Measurements from ENCODE around the gene CCDC57. TPM values are rescaled to one million over a fixed set of nuclear protein-coding genes. Genes with fewer than 3 reads are reported as not detected.

The CCDC57 gene
- total RNA-seq, 1 donor from 2014 or later: 57.9 TPM

DNA sequence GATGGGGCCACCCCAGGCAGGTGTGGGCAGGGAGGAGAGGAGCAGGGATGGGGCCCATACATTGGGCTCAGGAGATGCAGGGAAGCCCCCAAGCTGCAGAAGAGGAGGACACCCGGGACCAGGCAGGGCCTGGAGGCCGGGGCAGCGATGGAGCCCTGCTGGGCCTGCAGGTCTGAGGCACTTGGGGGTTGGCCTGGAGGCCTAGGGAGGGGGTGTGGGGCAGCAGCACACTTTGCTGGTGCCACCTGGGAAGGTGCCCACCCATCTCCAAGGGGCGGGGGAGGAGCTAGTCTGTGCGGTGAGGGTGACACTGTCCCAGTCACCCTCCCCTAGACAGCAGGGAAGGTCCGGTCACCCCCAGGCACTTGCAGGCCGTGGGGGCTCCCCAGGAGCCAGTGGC lies 6.4 kb upstream of the CCDC57 start:
- peak; percentile 83 for DNase-seq (ENCODE audit: extremely low spot score, unreplicated experiment)
- no peak for TF ChIP-seq CTCF (IDR thresholded peaks at IDR 0.05)
- Mint-ChIP-seq H3K4me3 (ENCODE audit: unreplicated experiment) (no peak overlapping the region), H3K4me1 (ENCODE audit: unreplicated experiment) (peaks cover 33% of the 10 kb centered on the region), H3K9me3 (ENCODE audit: unreplicated experiment) (no peaks in the 10 kb centered on the region), H3K27me3 (ENCODE audit: unreplicated experiment) (no peaks in the 10 kb centered on the region), H3K36me3 (ENCODE audit: unreplicated experiment) (no peaks in the 10 kb centered on the region), H3K27ac (ENCODE audit: unreplicated experiment) (peak overlapping the region; percentile 54)

GRCh38 chr17:82218349-82219075 lies 5.9 kb upstream of the CCDC57 start:
- peak overlapping the region; percentile 54 for H3K27ac Mint-ChIP-seq (ENCODE audit: unreplicated experiment)
- H3K4me1 Mint-ChIP-seq (ENCODE audit: unreplicated experiment): peaks cover 36% of the 10 kb centered on the region
- peak; percentile 81 for DNase-seq (ENCODE audit: extremely low spot score, unreplicated experiment)
- no peaks in the 10 kb centered on the region for H3K27me3 Mint-ChIP-seq (ENCODE audit: unreplicated experiment)
- no peaks in the 10 kb centered on the region for H3K9me3 Mint-ChIP-seq (ENCODE audit: unreplicated experiment)
- no peaks in the 10 kb centered on the region for H3K36me3 Mint-ChIP-seq (ENCODE audit: unreplicated experiment)
- no peak overlapping the region for H3K4me3 Mint-ChIP-seq (ENCODE audit: unreplicated experiment)
- no peak for TF ChIP-seq CTCF (IDR thresholded peaks at IDR 0.05)

DNA sequence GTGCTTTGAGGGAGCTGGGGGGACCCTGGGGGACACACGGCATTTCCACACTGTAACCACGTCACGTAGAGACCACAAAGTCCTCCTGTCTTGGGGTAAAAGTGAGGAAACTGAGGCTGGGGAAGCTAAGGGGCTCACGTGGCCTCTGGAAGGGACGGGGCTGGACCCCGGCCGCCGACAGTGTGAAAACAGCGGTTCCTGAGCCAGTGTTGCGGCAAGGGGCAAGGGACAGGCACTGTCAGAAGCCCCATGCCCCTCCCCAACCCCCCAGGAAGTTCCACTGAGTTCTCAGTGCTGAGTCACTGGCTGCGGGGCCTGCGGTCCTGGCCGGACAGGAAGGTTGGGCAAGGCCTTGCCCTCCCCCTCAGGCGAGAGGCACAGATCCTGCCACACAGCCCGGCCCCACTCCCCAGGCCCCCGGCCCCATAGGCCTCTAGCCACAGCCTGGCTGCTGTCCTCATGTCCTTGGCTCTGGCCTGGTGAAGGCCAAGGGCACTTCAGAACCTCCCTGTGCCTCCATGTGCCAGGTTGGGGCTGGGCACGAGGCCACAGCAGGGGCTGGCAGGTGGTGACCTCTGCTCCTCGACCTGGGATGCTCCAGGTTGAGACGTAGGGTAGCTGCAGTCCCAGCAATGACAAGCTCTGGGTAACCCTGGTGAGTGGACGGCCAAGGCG lies 5.0 kb upstream of the CCDC57 start:
- Mint-ChIP-seq H3K9me3 (ENCODE audit: unreplicated experiment) (no peaks in the 10 kb centered on the region), H3K27ac (ENCODE audit: unreplicated experiment) (peak overlapping the region; percentile 90), H3K27me3 (ENCODE audit: unreplicated experiment) (no peaks in the 10 kb centered on the region), H3K36me3 (ENCODE audit: unreplicated experiment) (no peaks in the 10 kb centered on the region), H3K4me3 (ENCODE audit: unreplicated experiment) (no peak overlapping the region), H3K4me1 (ENCODE audit: unreplicated experiment) (peaks cover 38% of the 10 kb centered on the region)
- no peak for TF ChIP-seq CTCF (IDR thresholded peaks at IDR 0.05)
- DNase-seq (ENCODE audit: extremely low spot score, unreplicated experiment): peak; percentile 86

DNA sequence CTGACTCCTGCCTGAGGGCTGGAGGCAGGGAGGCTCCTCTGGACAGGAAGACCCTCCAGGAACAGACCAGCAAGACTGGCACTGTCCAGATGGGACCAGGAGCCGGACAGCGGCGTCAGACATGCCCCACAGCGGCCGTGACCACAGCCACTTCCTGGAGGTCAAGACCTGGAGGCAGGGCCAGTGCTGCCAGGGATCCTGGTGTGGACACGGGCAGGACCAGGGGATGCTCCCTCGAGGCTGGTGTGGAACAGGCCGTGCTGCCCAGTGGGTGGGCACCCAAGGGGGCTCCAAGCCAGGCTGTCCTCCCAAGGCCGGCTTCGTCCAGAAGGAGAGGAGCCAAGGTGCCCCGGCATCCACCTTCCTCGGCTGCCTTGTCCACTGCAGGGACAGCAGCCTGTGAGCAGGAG lies 4.5 kb upstream of the CCDC57 start:
- TF ChIP-seq CTCF (IDR thresholded peaks at IDR 0.05): no peak
- no peaks in the 10 kb centered on the region for H3K27me3 Mint-ChIP-seq (ENCODE audit: unreplicated experiment)
- H3K4me1 Mint-ChIP-seq (ENCODE audit: unreplicated experiment): peaks cover 40% of the 10 kb centered on the region
- no peak overlapping the region for H3K4me3 Mint-ChIP-seq (ENCODE audit: unreplicated experiment)
- DNase-seq (ENCODE audit: extremely low spot score, unreplicated experiment): peak; percentile 83
- no peaks in the 10 kb centered on the region for H3K9me3 Mint-ChIP-seq (ENCODE audit: unreplicated experiment)
- no peaks in the 10 kb centered on the region for H3K36me3 Mint-ChIP-seq (ENCODE audit: unreplicated experiment)
- peak overlapping the region; percentile 90 for H3K27ac Mint-ChIP-seq (ENCODE audit: unreplicated experiment)
